Measurements from ENCODE around the gene C1QTNF1.

DNA sequence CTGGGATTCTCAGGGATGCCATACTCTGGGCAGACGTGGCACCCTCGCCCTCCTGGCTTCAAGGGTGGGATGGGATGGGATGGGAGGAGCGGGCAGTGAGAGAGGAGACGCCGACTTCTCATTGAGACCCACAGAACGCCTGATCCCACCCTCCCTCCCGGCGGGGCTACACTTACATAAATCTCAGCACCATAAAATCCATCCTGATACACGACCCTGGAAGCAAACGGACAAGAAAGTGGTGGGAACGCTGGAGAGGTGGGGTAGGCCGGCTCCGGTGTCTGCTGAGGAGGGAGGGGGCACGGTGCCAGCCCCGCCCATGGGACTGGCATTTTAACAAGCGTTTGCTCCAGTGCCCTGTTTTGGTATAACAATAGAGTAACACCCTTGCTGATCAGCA, 72.5 kb downstream of the C1QTNF1 start:
- TF ChIP-seq, protein P1, sequence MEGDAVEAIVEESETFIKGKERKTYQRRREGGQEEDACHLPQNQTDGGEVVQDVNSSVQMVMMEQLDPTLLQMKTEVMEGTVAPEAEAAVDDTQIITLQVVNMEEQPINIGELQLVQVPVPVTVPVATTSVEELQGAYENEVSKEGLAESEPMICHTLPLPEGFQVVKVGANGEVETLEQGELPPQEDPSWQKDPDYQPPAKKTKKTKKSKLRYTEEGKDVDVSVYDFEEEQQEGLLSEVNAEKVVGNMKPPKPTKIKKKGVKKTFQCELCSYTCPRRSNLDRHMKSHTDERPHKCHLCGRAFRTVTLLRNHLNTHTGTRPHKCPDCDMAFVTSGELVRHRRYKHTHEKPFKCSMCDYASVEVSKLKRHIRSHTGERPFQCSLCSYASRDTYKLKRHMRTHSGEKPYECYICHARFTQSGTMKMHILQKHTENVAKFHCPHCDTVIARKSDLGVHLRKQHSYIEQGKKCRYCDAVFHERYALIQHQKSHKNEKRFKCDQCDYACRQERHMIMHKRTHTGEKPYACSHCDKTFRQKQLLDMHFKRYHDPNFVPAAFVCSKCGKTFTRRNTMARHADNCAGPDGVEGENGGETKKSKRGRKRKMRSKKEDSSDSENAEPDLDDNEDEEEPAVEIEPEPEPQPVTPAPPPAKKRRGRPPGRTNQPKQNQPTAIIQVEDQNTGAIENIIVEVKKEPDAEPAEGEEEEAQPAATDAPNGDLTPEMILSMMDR (IDR thresholded peaks at IDR 0.05; ENCODE audit: poor library complexity): no peak
- no peak for TF ChIP-seq EZH2 (IDR thresholded peaks at IDR 0.05; ENCODE audit: borderline replicate concordance)
- no peak for TF ChIP-seq EZH2phosphoT487 (IDR thresholded peaks at IDR 0.05; ENCODE audit: low read depth, severe bottlenecking, unreplicated experiment)

Measured in hepatocyte (in vitro differentiated cells).